T-helper 1 cell treated with Interleukin-12 subunit alpha and Interleukin-12 subunit beta and Interleukin-4 antibody, amounts not matched to agents 30 μg/mL and 1 μg/mL, for 36 hours (primary cell): Measurements from ENCODE around the gene SLFNL1.

ENCODE experiments used
- H3K27ac Mint-ChIP-seq: one replicate; pipeline ENCODE4 v1.8.0; 2021; ENCODE audit warnings: mild to moderate bottlenecking, mixed read lengths
- H3K27me3 Mint-ChIP-seq: one replicate; pipeline ENCODE4 v1.8.0; 2021; ENCODE audit warnings: low read depth, mixed read lengths
- H3K36me3 Mint-ChIP-seq: one replicate; pipeline ENCODE4 v1.8.0; 2021; ENCODE audit warnings: low read depth, mixed read lengths
- H3K4me1 Mint-ChIP-seq: one replicate; pipeline ENCODE4 v1.8.0; 2021; ENCODE audit warnings: low read depth, mixed read lengths
- H3K4me3 Mint-ChIP-seq: one replicate; pipeline ENCODE4 v1.8.0; 2021; ENCODE audit warnings: mild to moderate bottlenecking, moderate library complexity, mixed read lengths
- H3K9me3 Mint-ChIP-seq: one replicate; pipeline ENCODE4 v1.8.0; 2021; ENCODE audit warnings: mixed read lengths

SLFNL1 gene

DNA sequence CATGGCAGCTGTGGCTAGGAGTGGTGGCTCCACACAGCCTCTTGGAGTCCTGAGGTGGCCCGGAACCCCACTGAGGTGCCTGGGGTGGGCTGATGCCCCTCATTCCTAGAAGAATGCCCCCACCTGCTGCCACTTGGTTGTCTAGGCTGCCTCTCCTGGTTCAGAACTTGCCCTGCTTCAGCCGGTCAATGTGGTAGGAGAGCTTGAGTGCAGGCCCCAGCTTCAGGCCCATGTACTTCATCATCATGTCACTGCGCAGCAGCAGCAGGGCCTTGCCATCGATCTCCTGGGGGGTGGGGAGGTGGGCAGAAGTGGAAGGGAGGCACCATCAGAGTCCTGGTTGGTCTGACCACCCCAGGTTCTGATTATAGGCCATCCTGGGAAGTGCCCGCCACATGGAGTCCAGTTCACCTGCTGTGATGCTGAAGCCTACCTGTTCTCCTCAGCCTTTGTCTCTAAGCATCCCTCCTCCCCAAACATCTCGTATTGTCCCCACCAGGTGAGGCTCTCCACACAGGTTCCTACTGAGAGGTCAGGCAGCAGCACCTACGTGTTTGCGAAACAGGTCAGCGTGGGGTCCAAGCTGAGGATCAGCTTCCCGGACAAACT, 6.6 kb upstream of the SLFNL1 start:
- H3K4me3 Mint-ChIP-seq = no peak overlapping the region
- peaks cover 20% of the 10 kb centered on the region for H3K36me3 Mint-ChIP-seq
- no peaks in the 10 kb centered on the region for H3K9me3 Mint-ChIP-seq
- no peaks in the 10 kb centered on the region for H3K27me3 Mint-ChIP-seq
- no peaks in the 10 kb centered on the region for H3K4me1 Mint-ChIP-seq
- H3K27ac Mint-ChIP-seq = no peak overlapping the region

DNA sequence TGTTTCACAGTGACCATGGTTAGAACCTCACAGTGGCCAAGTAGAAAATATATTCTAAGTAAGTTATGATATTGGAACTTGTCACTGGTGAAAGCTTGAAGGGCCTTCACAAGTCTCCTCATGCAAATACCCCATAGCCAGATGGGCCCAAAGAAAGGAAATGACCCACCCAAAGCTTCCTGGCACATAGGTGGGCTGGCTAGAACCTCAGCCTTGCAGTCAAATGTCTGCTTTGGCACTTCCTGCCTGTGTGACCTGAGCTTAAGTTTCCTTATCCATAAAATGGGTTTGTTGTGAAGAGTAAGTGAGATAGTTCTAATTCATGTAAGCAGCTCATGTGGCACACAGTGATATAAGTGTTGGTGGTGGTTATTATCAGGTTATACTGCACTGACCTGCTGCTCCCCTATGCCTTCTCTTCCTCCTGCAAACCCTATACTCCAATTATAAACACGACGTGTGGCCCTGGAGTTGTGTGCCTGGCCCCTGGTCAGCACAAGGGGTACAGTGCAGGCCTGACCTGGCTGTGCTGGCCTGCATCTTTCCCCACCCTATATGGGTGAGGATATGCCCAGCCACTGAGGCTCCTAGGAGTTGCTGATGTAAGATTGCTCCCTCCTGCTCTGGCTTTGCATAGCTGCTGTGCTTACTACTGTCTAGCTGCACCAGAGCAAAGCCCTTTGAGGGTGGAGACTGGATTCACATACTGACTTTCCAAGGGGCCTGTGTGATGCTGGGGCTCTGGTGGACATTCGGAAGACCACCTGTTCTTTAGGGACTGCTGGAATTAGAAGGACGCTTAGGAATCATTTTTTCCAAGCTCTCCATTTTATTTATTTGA, 4.7 kb upstream of the SLFNL1 start:
- H3K27me3 Mint-ChIP-seq = no peaks in the 10 kb centered on the region
- H3K9me3 Mint-ChIP-seq = no peaks in the 10 kb centered on the region
- no peak overlapping the region for H3K4me3 Mint-ChIP-seq
- no peak overlapping the region for H3K27ac Mint-ChIP-seq
- H3K4me1 Mint-ChIP-seq = no peaks in the 10 kb centered on the region
- H3K36me3 Mint-ChIP-seq = peaks cover 14% of the 10 kb centered on the region

DNA sequence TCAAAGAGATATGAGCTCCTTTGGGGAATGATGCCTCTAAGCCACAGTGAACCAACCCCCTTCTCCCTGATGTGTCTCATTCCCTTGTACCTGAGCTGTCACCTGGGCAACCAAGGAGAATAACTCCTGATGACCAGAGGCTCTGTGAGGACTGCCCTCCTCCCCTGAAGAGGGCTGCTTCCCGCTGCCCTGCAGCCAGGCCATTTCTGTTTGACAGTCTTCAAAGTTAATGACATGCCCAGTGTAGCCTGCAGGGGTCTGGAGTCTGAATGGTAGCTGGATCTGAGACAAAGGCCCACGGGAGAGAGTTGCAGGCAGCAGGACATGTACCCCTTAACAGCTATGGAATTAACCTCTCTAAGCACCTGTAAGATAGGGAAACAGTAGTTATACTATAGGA, 3.4 kb upstream of the SLFNL1 start:
- no peaks in the 10 kb centered on the region for H3K9me3 Mint-ChIP-seq
- peaks cover 9% of the 10 kb centered on the region for H3K36me3 Mint-ChIP-seq
- no peaks in the 10 kb centered on the region for H3K4me1 Mint-ChIP-seq
- no peaks in the 10 kb centered on the region for H3K27me3 Mint-ChIP-seq
- H3K4me3 Mint-ChIP-seq = no peak overlapping the region
- H3K27ac Mint-ChIP-seq = peak overlapping the region; percentile 24

DNA sequence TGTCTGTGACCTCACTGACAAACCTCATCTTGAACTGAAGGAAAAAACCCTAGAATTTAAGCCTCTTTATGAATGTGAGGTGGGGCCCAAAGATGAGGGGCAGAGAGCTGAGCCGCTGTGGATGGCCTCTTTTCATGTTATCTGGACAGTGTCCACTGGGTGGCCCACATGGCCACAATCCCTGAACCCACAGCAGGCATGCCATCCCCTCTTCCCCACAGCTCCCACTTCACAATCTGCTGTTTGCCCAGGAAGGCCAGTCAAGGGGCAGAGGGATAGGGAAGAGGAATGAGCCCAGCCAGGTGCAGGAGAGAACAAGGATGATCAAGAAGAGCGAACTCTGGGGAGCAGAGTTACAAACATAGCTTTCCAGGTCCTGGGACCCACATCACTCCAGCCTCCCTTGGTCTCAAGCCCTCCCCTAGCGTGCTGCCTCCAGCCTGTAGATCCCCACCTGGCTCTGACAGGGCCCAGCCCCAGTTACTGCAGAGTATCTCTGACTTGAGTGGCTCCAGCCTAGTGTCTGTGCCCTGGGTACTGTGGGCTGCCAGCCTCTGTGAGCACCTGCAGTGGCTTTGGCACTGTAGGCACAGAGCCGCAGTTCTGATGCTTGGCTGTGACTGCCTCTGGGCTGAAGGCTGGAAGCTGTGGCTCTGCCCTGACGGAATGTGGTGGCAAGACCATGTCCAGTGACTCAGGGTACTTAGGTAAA, 1.9 kb upstream of the SLFNL1 start:
- Mint-ChIP-seq H3K36me3 (peaks cover 6% of the 10 kb centered on the region), H3K27me3 (no peaks in the 10 kb centered on the region), H3K4me3 (no peak overlapping the region), H3K9me3 (no peaks in the 10 kb centered on the region), H3K4me1 (no peaks in the 10 kb centered on the region), H3K27ac (no peak overlapping the region)

DNA sequence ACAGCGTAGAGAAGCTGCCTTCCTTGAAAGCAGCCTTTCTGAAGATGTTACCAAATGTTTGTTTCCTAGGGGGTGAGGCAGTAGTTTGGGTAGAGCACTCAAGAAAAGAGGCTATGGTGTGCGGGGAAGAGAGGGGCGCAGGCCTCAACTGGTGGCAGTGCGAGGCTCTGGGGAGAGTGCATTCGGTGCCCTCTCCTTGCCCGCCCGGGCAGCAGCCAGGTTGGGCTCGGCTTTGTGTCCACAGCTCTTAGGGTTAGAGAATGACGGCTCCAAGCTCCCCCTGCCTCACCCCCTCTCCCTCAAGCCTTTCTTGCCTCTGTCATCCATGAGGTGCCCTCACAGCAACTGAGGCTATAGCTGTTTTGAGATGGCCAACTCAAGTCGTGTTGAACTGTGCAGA, 899 bp upstream of the SLFNL1 start:
- Mint-ChIP-seq H3K36me3 (peaks cover 5% of the 10 kb centered on the region), H3K4me3 (no peak overlapping the region), H3K27ac (no peak overlapping the region), H3K4me1 (no peaks in the 10 kb centered on the region), H3K27me3 (no peaks in the 10 kb centered on the region), H3K9me3 (no peaks in the 10 kb centered on the region)

DNA sequence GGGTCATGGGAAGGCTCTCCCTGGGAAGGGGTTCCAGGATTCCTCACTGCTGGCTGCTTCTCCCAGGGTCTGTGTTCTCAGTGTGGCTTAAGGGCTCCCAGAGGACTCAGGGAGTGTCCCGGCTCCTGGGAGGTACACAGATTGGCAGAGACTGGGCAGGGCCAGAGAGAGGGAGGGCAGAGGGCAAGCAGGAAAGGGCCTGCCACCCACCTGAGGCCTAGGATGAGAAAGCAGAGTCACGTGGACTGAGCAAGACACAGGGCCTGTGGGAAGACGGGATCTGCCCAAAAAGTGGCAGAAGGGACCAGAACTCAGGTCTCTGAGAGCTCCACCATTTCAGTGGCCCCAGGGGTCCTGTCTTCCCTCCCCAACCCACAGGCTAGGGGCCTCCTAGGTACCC, 871 bp downstream of the SLFNL1 start:
- no peaks in the 10 kb centered on the region for H3K4me1 Mint-ChIP-seq
- peaks cover 7% of the 10 kb centered on the region for H3K36me3 Mint-ChIP-seq
- no peaks in the 10 kb centered on the region for H3K9me3 Mint-ChIP-seq
- H3K27ac Mint-ChIP-seq = no peak overlapping the region
- no peak overlapping the region for H3K4me3 Mint-ChIP-seq
- H3K27me3 Mint-ChIP-seq = no peaks in the 10 kb centered on the region

DNA sequence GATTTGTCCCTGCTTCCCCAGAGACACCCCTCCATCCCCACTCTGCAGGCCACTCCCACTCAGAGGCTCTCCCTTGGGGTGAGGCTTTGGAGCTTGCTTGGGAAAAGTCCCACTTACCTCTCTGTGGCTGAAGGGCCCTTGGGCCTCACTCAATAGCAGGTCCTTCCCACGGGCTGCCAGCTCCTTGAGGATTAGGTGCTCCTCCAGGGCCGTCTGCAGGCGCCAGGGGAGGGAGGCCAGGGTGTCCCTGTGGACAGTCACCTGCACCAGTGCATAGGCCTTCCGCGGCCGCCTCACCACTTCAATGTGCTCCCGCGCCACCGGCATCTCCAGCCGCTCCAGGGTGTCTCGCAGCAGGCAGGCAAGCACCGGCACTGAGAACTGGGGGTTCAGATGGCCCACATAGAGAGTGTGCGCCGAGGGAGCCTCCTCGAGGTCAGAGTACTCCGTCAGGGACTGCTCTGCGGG, 1.4 kb downstream of the SLFNL1 start:
- Mint-ChIP-seq H3K9me3 (no peaks in the 10 kb centered on the region), H3K36me3 (peaks cover 7% of the 10 kb centered on the region), H3K27me3 (no peaks in the 10 kb centered on the region), H3K4me3 (no peak overlapping the region), H3K4me1 (no peaks in the 10 kb centered on the region), H3K27ac (no peak overlapping the region)

DNA sequence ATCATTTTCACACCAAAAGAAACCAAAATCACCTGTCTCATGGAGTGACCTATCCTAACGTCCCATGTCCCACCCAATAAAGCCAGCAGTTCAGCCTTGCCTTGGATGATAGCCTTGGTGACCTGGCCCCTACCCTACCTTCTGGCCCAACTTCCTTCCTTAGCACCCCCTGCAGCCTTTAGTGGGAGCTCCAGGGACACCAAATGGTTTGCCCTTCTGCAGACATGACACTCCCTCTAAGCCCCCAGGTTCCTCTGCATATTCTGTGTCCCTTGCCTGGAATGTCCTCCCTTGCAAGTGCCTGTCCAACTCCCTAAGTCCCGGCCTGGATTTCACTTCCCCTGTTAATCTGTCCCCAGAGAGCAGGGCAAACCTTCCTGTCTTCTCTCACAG, 2.2 kb downstream of the SLFNL1 start:
- peak overlapping the region; percentile 36 for H3K27ac Mint-ChIP-seq
- no peaks in the 10 kb centered on the region for H3K27me3 Mint-ChIP-seq
- no peaks in the 10 kb centered on the region for H3K9me3 Mint-ChIP-seq
- peaks cover 4% of the 10 kb centered on the region for H3K4me1 Mint-ChIP-seq
- no peak overlapping the region for H3K4me3 Mint-ChIP-seq
- peaks cover 11% of the 10 kb centered on the region for H3K36me3 Mint-ChIP-seq

DNA sequence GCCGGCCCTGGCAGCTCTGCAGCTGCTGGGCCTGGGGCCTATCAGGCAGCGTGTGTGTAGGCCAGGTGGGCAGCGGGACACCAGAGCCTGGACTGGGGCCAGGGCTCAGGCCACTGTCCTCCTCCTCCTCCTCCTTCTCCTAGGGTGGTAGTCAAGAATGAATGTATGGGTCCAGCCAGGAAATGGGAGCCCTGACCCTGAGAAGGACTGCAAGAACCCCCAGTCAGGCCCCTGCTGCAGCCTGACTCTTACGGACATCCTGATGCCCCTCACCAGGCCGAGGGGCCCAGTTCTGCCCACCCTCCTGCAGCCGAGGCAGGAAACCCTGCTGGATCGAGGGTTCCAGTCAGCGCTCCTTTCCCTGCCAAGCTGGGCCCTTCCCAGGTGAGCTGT, 3.5 kb downstream of the SLFNL1 start:
- H3K9me3 Mint-ChIP-seq = no peaks in the 10 kb centered on the region
- peaks cover 4% of the 10 kb centered on the region for H3K4me1 Mint-ChIP-seq
- no peaks in the 10 kb centered on the region for H3K27me3 Mint-ChIP-seq
- H3K36me3 Mint-ChIP-seq = peaks cover 13% of the 10 kb centered on the region
- H3K4me3 Mint-ChIP-seq = no peak overlapping the region
- no peak overlapping the region for H3K27ac Mint-ChIP-seq

DNA sequence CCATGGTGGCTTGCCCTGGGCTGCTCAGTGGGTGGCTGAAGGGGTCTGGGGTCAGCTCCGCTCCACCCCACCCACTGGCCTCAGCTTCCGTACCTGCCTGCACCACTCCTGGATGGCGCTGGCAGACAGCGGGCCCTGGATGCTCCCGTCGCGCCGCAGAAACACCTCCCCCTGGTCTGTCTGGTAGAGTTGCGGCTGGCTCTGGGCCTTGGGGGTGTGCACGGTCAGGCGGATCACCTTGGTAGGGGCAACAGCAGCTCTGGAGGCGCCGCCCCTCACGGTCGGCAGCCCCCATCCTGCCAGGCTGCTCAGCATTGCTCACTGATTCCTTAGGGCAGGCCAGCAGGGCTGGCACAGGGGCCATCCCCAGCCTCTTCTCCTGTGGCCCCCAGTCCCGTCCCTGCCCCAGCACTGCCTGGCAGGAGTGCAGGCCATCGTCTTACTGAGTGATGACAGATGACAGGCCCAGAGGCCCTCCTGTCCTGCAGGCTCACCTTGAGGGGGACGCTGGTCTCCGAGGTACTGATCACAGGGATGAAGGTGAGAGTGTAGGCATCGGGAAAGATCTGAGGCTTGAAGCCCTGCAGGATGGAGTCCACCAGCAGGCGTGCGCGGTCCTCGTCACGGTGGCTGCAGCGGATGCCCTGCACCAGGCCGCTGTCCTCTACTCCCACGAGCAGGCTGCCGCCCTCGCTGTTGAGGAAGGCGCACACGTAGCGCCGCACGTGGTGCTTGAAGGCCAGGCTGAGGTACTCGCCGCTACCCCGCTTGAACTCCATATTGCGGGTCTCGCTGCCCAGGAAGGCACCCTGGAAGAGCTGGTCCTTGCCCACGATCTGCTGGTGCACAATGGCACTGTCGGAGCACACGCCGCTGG, 4.1 kb downstream of the SLFNL1 start:
- H3K27ac Mint-ChIP-seq = no peak overlapping the region
- no peaks in the 10 kb centered on the region for H3K9me3 Mint-ChIP-seq
- H3K4me1 Mint-ChIP-seq = peaks cover 4% of the 10 kb centered on the region
- H3K36me3 Mint-ChIP-seq = peaks cover 13% of the 10 kb centered on the region
- H3K27me3 Mint-ChIP-seq = no peaks in the 10 kb centered on the region
- no peak overlapping the region for H3K4me3 Mint-ChIP-seq

DNA sequence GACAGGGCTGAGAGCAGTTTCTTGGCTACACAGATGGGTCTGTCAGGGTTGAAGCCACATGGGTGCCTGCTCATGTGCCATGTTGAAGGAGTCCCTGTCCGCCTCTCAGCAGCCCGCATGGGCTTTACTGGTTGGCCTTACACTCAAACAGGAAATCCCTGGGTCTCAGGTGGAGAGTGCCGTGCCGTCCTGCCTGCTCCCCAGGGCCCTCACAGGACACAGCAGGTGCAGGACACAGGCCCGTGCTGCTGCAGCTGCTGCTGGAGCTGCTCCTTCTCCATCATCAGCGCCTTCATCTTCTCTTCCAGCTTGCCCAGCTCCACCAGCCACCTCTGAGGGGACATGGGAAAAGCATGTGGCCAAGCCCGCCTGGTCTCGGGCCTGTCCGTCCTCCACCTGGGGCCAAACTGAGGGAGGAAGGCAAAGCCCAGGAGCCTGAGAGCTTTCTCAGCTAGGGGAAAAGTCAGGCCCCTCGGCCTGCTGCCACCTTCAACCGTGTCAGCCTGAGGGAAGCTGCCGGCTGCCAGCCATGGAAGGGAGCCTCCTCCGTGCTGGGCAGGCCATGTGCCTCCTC, 5.5 kb downstream of the SLFNL1 start:
- Mint-ChIP-seq H3K4me1 (peaks cover 4% of the 10 kb centered on the region), H3K4me3 (no peak overlapping the region), H3K36me3 (peaks cover 20% of the 10 kb centered on the region), H3K27ac (peak overlapping the region; percentile 31), H3K9me3 (no peaks in the 10 kb centered on the region), H3K27me3 (no peaks in the 10 kb centered on the region)

DNA sequence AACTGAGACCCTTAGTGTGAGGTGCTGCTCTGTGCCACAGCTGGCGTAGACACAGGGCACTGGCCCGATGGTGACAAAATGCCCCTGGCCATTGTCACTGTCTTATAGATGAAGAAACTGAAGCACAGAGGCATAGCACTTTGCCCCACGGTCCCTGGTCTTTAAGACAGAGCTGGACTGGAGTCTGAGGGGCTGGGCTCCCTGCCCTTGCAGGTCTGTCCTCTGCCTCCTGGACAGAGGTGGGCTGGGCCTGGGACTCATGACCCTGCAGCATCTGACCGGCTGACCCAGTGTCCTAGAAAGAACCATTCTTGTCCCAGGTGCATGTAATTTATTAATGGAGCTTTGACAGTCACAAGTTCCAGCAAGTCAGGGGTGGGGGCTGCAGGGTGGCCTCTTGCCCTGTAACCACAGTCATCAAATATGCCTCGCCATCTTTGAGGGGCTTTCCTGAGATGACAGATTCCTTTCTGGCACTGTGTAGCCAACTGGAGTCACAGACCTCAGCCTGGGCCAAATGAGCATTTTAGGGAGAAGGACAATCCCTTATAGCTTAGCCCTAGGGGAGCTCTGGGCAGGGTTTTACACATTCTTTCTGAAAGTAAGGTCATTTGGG, 6.1 kb downstream of the SLFNL1 start:
- Mint-ChIP-seq H3K27me3 (no peaks in the 10 kb centered on the region), H3K4me1 (peaks cover 4% of the 10 kb centered on the region), H3K36me3 (peaks cover 24% of the 10 kb centered on the region), H3K4me3 (no peak overlapping the region), H3K27ac (no peak overlapping the region), H3K9me3 (no peaks in the 10 kb centered on the region)

DNA sequence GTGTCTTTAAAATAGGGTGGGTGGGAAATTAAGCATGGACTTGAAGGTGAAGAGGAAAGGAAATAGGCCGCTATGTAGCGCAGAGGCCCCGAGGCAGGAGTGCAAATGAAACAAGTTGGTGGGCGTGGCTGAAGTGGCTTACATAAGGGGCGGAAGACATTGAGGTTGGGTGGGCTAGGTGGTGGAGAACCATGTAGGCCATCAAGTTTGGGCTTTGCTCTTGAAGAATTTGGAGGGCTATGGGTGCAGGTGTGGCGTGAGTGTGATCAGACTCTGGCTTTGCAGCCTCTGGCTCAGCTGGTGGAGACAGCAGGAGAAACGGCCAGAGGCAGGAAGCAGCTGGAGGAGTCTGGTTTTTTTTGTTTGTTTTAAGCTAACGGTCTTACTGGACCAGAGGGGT, 6.7 kb downstream of the SLFNL1 start:
- Mint-ChIP-seq H3K27me3 (no peaks in the 10 kb centered on the region), H3K4me3 (no peak overlapping the region), H3K36me3 (peaks cover 28% of the 10 kb centered on the region), H3K27ac (no peak overlapping the region), H3K4me1 (peaks cover 5% of the 10 kb centered on the region), H3K9me3 (no peaks in the 10 kb centered on the region)
